ENCODE data around the gene SRPK2.

DNA sequence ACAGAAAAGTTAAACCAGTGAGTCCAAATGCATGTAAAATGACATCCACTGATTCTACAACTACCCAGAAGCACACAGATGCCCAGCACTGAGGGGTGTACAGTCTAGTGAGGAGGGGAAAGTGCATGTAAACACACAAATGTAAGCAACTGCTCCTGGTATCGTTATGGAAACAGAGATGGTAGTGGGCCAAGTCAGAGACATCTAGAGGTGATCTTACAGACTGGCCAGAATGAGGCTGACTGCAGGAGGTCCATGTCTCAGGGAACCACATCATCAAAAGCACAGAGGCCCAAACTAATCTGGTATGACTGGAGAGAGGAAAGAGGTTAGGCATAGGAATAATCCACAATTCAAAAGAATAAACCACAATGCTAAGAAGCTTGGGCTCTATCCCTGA is 176.5 kb downstream of the SRPK2 start:
- TF ChIP-seq, protein P1, sequence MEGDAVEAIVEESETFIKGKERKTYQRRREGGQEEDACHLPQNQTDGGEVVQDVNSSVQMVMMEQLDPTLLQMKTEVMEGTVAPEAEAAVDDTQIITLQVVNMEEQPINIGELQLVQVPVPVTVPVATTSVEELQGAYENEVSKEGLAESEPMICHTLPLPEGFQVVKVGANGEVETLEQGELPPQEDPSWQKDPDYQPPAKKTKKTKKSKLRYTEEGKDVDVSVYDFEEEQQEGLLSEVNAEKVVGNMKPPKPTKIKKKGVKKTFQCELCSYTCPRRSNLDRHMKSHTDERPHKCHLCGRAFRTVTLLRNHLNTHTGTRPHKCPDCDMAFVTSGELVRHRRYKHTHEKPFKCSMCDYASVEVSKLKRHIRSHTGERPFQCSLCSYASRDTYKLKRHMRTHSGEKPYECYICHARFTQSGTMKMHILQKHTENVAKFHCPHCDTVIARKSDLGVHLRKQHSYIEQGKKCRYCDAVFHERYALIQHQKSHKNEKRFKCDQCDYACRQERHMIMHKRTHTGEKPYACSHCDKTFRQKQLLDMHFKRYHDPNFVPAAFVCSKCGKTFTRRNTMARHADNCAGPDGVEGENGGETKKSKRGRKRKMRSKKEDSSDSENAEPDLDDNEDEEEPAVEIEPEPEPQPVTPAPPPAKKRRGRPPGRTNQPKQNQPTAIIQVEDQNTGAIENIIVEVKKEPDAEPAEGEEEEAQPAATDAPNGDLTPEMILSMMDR (IDR thresholded peaks at IDR 0.05) = no peak
- TF ChIP-seq POLR2AphosphoS5 (IDR thresholded peaks at IDR 0.05) (no peak), POLR2A (IDR thresholded peaks at IDR 0.05) (no peak), EP300 (IDR thresholded peaks at IDR 0.05) (no peak)

Data from suprapubic skin (tissue), 4 donors.